HFF-Myc (cell line): ENCODE data around the gene CLK3.

ENCODE experiments used
- DNase-seq: peaks from one replicate; pipeline ENCODE4 v3.0.0-alpha.2; 2011; ENCODE audit warnings: low read depth; ENCODE audit errors: extremely low read depth
- H3K4me3 ChIP-seq: replicated peaks from 2 replicates; pipeline ENCODE4 v1.5.1; 2011; ENCODE audit warnings: low read depth, mild to moderate bottlenecking, control low read depth, low read length
- TF ChIP-seq, protein P1 (sequence below): IDR thresholded peaks from 2 replicates; pipeline ENCODE4 v1.5.1; 2012; ENCODE audit warnings: mild to moderate bottlenecking, low read depth, low read length, control low read depth; ENCODE audit errors: missing control alignments

The CLK3 gene

DNA sequence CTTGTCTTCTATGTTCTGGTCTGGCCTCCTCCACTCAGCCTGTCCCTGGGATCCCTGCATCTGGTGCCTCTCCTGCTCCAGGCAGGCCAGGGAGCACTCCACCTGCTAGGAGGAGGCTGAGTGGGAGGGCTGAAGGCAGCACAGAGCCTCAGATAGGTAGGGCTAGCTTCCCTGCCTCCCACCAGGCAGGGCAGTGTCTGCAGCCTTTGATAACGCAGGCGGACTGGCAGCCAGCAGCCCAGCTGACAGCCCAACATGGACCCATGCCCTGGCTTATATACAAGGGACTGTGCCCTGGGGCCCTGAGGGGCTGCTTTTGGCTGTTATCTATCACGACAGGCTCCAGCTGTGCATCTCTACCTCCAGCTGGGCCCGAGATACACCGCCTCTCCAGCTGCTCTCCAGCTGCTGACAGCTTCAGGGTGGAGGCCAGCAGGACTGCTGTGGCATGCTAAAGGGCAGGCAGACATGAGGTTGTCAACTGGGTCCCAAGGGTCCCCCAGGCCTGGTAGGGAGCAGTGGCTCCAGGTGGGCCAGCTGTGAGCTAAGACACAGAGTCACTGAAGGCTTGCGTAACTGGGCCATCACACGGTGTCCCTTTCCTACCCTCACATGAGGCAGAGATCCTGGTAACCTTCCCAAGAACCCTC is 5.2 kb upstream of the CLK3 start:
- TF ChIP-seq, protein P1, sequence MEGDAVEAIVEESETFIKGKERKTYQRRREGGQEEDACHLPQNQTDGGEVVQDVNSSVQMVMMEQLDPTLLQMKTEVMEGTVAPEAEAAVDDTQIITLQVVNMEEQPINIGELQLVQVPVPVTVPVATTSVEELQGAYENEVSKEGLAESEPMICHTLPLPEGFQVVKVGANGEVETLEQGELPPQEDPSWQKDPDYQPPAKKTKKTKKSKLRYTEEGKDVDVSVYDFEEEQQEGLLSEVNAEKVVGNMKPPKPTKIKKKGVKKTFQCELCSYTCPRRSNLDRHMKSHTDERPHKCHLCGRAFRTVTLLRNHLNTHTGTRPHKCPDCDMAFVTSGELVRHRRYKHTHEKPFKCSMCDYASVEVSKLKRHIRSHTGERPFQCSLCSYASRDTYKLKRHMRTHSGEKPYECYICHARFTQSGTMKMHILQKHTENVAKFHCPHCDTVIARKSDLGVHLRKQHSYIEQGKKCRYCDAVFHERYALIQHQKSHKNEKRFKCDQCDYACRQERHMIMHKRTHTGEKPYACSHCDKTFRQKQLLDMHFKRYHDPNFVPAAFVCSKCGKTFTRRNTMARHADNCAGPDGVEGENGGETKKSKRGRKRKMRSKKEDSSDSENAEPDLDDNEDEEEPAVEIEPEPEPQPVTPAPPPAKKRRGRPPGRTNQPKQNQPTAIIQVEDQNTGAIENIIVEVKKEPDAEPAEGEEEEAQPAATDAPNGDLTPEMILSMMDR = no peak
- H3K4me3 ChIP-seq = no peak overlapping the region
- no peak for DNase-seq

GRCh38 chr15:74611341-74611740 is 4.3 kb upstream of the CLK3 start:
- TF ChIP-seq, protein P1 = no peak
- no peak overlapping the region for H3K4me3 ChIP-seq
- DNase-seq = no peak

DNA sequence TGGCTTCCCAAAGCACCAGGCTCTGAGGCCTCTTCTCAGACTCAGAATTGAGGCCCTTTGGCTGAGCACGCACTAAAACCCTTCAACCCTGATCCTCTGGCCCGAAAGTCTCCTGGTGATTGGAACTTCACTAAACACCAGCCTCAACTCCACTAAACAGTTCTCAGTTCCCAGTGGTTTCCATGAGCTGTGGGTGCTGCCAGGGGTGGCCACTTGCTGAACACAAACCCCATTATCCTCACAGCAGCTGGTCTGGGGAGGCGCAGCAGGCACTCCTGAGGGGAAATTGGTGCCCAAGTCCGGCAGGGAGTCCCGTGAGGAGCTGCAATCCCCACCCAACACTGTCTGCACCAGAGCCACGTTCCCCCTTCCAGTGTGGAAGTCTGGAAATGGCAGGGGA is 3.8 kb upstream of the CLK3 start:
- no peak overlapping the region for H3K4me3 ChIP-seq
- no peak for DNase-seq
- TF ChIP-seq, protein P1 = no peak

DNA sequence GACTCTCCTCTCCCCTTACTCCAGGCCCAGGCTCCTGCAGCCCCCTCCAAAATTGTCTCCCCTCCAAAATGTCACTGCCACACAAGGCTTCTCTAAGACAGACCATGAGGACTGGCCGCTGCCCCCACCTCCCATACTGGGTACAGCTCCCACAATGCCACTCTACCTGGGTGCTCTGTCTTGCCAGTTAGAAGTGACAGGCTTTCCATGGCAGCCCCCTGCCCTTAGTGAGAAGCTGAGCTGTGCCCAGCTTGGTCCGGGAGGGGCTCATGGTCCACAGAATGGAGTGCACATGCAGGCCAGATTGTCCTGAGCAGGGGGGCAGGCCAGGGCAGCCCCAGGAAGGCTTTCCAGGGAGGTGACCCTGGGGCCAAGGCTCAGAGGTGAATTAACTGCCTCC is 3.0 kb upstream of the CLK3 start:
- H3K4me3 ChIP-seq = no peak overlapping the region
- TF ChIP-seq, protein P1 = no peak
- DNase-seq = no peak

GRCh38 chr15:74613089-74613952 is 2.3 kb upstream of the CLK3 start:
- DNase-seq = no peak
- no peak overlapping the region for H3K4me3 ChIP-seq

GRCh38 chr15:74613953-74614743 is 1.5 kb upstream of the CLK3 start:
- no peak for DNase-seq
- H3K4me3 ChIP-seq = peak overlapping the region; percentile 100
- TF ChIP-seq, protein P1 = no peak

More at GRCh38 chr15:74613089-74613952, 2.3 kb upstream of the CLK3 start:
- TF ChIP-seq, protein P1 = no peak
